GM23338 (cell line): Measurements from ENCODE around the gene RPS6KA5. TPM values are rescaled to one million over a fixed set of nuclear protein-coding genes. Genes with fewer than 3 reads are reported as not detected.

Experiments used
- ATAC-seq: fragments of 200-7000 bp; cut with Tn5 transposase; 3 replicates; pipeline ENCODE4 v1.9.1; 2020
- DNase-seq: peaks from one replicate; pipeline ENCODE4 v3.0.0-alpha.2; 2015; ENCODE audit warnings: low spot score
- H2AFZ ChIP-seq: fragments of 200-600 bp; sonication (generic); 2 replicates; pipeline ENCODE4 v1.8.0; 2016; ENCODE audit warnings: antibody characterized with exemption, mild to moderate bottlenecking, moderate library complexity
- H3F3A ChIP-seq: fragments of 200-600 bp; sonication (generic); replicated peaks from 2 replicates; pipeline ENCODE4 v1.8.0; 2017; ENCODE audit warnings: antibody characterized with exemption, mixed run types, low read depth
- H3K27ac ChIP-seq: fragments of 200-600 bp; sonication (generic); 2 replicates; pipeline ENCODE4 v1.6.1; 2016; ENCODE audit warnings: low read depth
- H3K27me3 ChIP-seq: fragments of 200-600 bp; sonication (generic); 2 replicates; pipeline ENCODE4 v1.8.0; 2016; ENCODE audit warnings: mild to moderate bottlenecking, mixed run types, moderate library complexity; ENCODE audit not compliant: insufficient read depth
- H3K36me3 ChIP-seq: fragments of 200-600 bp; sonication (generic); 2 replicates; pipeline ENCODE4 v1.8.0; 2016; ENCODE audit warnings: mild to moderate bottlenecking; ENCODE audit not compliant: insufficient read depth
- H3K4me1 ChIP-seq: fragments of 200-600 bp; sonication (generic); 2 replicates; pipeline ENCODE4 v1.8.0; 2016; ENCODE audit warnings: mild to moderate bottlenecking, moderate library complexity; ENCODE audit not compliant: insufficient read depth
- H3K4me2 ChIP-seq: fragments of 200-600 bp; sonication (generic); 2 replicates; pipeline ENCODE4 v1.7.1; 2017; ENCODE audit warnings: mixed run types
- H3K4me3 ChIP-seq: fragments of 200-600 bp; sonication (generic); 2 replicates; pipeline ENCODE4 v1.6.1; 2016; ENCODE audit warnings: mixed run types
- H3K79me2 ChIP-seq: fragments of 200-600 bp; sonication (generic); replicated peaks from 2 replicates; pipeline ENCODE4 v1.8.0; 2017; ENCODE audit warnings: mild to moderate bottlenecking; ENCODE audit not compliant: insufficient read depth
- H3K9me2 ChIP-seq: fragments of 200-600 bp; sonication (generic); 2 replicates; pipeline ENCODE4 v1.8.0; 2017; ENCODE audit not compliant: insufficient read depth
- H4K20me1 ChIP-seq: fragments of 200-600 bp; sonication (generic); replicated peaks from 2 replicates; pipeline ENCODE4 v1.8.0; 2017; ENCODE audit warnings: mild to moderate bottlenecking; ENCODE audit not compliant: insufficient read depth
- H3K27ac Mint-ChIP-seq: 2 replicates; pipeline ENCODE4 v1.8.0; 2020; ENCODE audit warnings: inconsistent platforms, mild to moderate bottlenecking, moderate library complexity, mixed read lengths
- H3K27me3 Mint-ChIP-seq: 3 replicates; pipeline ENCODE4 v1.8.0; 2022; ENCODE audit warnings: low read depth, mild to moderate bottlenecking, moderate library complexity, mixed read lengths, inconsistent platforms; ENCODE audit not compliant: insufficient read depth, poor library complexity
- H3K36me3 Mint-ChIP-seq: 3 replicates; pipeline ENCODE4 v1.8.0; 2021; ENCODE audit warnings: low read depth, mild to moderate bottlenecking, inconsistent platforms, moderate library complexity, mixed read lengths
- H3K4me1 Mint-ChIP-seq: 3 replicates; pipeline ENCODE4 v1.8.0; 2020; ENCODE audit warnings: mild to moderate bottlenecking, inconsistent platforms, mixed read lengths
- H3K4me3 Mint-ChIP-seq: 3 replicates; pipeline ENCODE4 v1.8.0; 2021; ENCODE audit warnings: moderate library complexity, mild to moderate bottlenecking, inconsistent platforms, mixed read lengths
- H3K9me3 Mint-ChIP-seq: 3 replicates; pipeline ENCODE4 v1.8.0; 2020; ENCODE audit warnings: moderate library complexity, mild to moderate bottlenecking, inconsistent platforms, mixed read lengths
- CREB1 ChIP-seq: fragments of 250-450 bp; sonication (Bioruptor Pico); IDR thresholded peaks from 2 replicates; pipeline ENCODE4 v1.5.0; 2020; ENCODE audit warnings: low read depth, mild to moderate bottlenecking, moderate library complexity
- ETS1 ChIP-seq: IDR thresholded peaks from 2 replicates; pipeline ENCODE4 v1.6.1; 2016; ENCODE audit warnings: antibody characterized with exemption
- EZH2 ChIP-seq: fragments of 200-600 bp; sonication (generic); IDR thresholded peaks from one replicate; pipeline ENCODE4 v1.8.0; 2017; ENCODE audit warnings: antibody characterized with exemption, mild to moderate bottlenecking, low read depth; ENCODE audit not compliant: unreplicated experiment
- EZH2phosphoT487 ChIP-seq: fragments of 200-600 bp; sonication (generic); IDR thresholded peaks from one replicate; pipeline ENCODE4 v1.8.1; 2018; ENCODE audit warnings: antibody characterized with exemption; ENCODE audit not compliant: unreplicated experiment
- JUNB ChIP-seq: IDR thresholded peaks from one replicate; pipeline ENCODE4 v1.6.1; 2016; ENCODE audit warnings: antibody characterized with exemption; ENCODE audit not compliant: unreplicated experiment
- NANOG ChIP-seq: IDR thresholded peaks from 2 replicates; pipeline ENCODE4 v1.6.1; 2016; ENCODE audit warnings: antibody characterized with exemption, borderline replicate concordance
- POLR2AphosphoS5 ChIP-seq: IDR thresholded peaks from 2 replicates; pipeline ENCODE4 v1.6.1; 2016; ENCODE audit warnings: antibody characterized with exemption, low read depth
- REST ChIP-seq: IDR thresholded peaks from one replicate; pipeline ENCODE4 v1.6.1; 2018; ENCODE audit warnings: antibody characterized with exemption; ENCODE audit not compliant: unreplicated experiment
- STAT1 ChIP-seq: IDR thresholded peaks from one replicate; pipeline ENCODE4 v1.6.1; 2016; ENCODE audit warnings: antibody characterized with exemption; ENCODE audit not compliant: unreplicated experiment
- ZNF114 ChIP-seq: fragments of 250-450 bp; sonication (Bioruptor Pico); IDR thresholded peaks from 2 replicates; pipeline ENCODE4 v1.5.0; 2020; ENCODE audit warnings: mild to moderate bottlenecking, moderate library complexity
- ZNF331 ChIP-seq: fragments of 250-450 bp; sonication (Bioruptor Pico); IDR thresholded peaks from 2 replicates; pipeline ENCODE4 v1.5.0; 2020; ENCODE audit warnings: low read depth, mild to moderate bottlenecking, moderate library complexity
- polyA plus RNA-seq: library from polyadenylated mRNA; unstranded; fragments of >200 nt; fragmentation: Nextera tagmentation; extraction: Ambion mirVana; gene quantifications from 2 replicates; pipeline ENCODE4 v1.2.1, GENCODE V29; 2016
- total RNA-seq: library from RNA; depleted of rRNA; stranded (reverse); fragments of >200 nt; shearing (Covaris generic); gene quantifications from 2 replicates; pipeline ENCODE4 v1.2.3, GENCODE V29; 2014
- TF ChIP-seq, protein P1 (sequence below): fragments of 250-450 bp; sonication (Bioruptor Pico); IDR thresholded peaks from 2 replicates; pipeline ENCODE4 v1.5.0; 2020; ENCODE audit warnings: mild to moderate bottlenecking, moderate library complexity
- TF ChIP-seq, protein P2 (sequence below), 2 experiments: fragments of 200-600 bp in 1 of 2; sonication (generic) in 1 of 2; conservative IDR thresholded peaks; 2 replicates each; pipeline versions ENCODE4 v1.5.1 to v1.6.1; 2016 to 2017; ENCODE audit warnings: antibody characterized with exemption in 2 of 2, low read depth in 2 of 2, mild to moderate bottlenecking in 2 of 2, moderate library complexity in 1 of 2

The RPS6KA5 gene
- total and polyA plus RNA-seq, 2 experiments from 2014 or later, result 2.1 to 2.4 TPM

DNA sequence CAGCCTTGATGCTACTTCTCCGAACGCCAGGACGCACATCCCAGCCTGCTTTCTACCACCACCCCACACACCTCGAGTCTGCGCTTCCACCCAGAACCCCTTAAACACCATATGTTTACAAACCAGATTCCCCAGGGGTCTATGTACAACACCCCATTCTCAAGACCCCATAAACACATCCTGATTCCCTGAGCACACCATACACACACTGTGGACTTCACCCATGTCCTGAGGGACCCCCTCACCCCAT lies 244.9 kb downstream of the RPS6KA5 start:
- Histone ChIP-seq H3K4me2 (peak overlapping the region; percentile 90), H3F3A (no peaks in the 10 kb centered on the region), H3K4me3 (peak overlapping the region; percentile 69), H3K36me3 (no peaks in the 10 kb centered on the region), H2AFZ (peak overlapping the region; percentile 96), H3K9me2 (no peaks in the 10 kb centered on the region), H3K27ac (no peak overlapping the region), H3K79me2 (peaks cover 3% of the 10 kb centered on the region), H3K27me3 (peaks cover 14% of the 10 kb centered on the region), H3K4me1 (peaks cover 13% of the 10 kb centered on the region), H4K20me1 (no peaks in the 10 kb centered on the region; the same call in 1 of the 2 replicates)
- Mint-ChIP-seq H3K36me3 (no peaks in the 10 kb centered on the region), H3K4me1 (peaks cover 8% of the 10 kb centered on the region), H3K27me3 (peaks cover 17% of the 10 kb centered on the region), H3K27ac (no peak overlapping the region), H3K4me3 (peak overlapping the region; percentile 72), H3K9me3 (no peaks in the 10 kb centered on the region)
- ATAC-seq, result no peak; the same call in 2 of the 3 replicates
- no peak for DNase-seq
- TF ChIP-seq ZNF114 (no peak), REST (no peak), JUNB (no peak), NANOG (no peak), POLR2AphosphoS5 (no peak), EZH2phosphoT487 (no peak), STAT1 (no peak), ETS1 (no peak), EZH2 (no peak), CREB1 (CRISPR knock-in tag) (no peak), ZNF331 (no peak)
- TF ChIP-seq, protein P1, sequence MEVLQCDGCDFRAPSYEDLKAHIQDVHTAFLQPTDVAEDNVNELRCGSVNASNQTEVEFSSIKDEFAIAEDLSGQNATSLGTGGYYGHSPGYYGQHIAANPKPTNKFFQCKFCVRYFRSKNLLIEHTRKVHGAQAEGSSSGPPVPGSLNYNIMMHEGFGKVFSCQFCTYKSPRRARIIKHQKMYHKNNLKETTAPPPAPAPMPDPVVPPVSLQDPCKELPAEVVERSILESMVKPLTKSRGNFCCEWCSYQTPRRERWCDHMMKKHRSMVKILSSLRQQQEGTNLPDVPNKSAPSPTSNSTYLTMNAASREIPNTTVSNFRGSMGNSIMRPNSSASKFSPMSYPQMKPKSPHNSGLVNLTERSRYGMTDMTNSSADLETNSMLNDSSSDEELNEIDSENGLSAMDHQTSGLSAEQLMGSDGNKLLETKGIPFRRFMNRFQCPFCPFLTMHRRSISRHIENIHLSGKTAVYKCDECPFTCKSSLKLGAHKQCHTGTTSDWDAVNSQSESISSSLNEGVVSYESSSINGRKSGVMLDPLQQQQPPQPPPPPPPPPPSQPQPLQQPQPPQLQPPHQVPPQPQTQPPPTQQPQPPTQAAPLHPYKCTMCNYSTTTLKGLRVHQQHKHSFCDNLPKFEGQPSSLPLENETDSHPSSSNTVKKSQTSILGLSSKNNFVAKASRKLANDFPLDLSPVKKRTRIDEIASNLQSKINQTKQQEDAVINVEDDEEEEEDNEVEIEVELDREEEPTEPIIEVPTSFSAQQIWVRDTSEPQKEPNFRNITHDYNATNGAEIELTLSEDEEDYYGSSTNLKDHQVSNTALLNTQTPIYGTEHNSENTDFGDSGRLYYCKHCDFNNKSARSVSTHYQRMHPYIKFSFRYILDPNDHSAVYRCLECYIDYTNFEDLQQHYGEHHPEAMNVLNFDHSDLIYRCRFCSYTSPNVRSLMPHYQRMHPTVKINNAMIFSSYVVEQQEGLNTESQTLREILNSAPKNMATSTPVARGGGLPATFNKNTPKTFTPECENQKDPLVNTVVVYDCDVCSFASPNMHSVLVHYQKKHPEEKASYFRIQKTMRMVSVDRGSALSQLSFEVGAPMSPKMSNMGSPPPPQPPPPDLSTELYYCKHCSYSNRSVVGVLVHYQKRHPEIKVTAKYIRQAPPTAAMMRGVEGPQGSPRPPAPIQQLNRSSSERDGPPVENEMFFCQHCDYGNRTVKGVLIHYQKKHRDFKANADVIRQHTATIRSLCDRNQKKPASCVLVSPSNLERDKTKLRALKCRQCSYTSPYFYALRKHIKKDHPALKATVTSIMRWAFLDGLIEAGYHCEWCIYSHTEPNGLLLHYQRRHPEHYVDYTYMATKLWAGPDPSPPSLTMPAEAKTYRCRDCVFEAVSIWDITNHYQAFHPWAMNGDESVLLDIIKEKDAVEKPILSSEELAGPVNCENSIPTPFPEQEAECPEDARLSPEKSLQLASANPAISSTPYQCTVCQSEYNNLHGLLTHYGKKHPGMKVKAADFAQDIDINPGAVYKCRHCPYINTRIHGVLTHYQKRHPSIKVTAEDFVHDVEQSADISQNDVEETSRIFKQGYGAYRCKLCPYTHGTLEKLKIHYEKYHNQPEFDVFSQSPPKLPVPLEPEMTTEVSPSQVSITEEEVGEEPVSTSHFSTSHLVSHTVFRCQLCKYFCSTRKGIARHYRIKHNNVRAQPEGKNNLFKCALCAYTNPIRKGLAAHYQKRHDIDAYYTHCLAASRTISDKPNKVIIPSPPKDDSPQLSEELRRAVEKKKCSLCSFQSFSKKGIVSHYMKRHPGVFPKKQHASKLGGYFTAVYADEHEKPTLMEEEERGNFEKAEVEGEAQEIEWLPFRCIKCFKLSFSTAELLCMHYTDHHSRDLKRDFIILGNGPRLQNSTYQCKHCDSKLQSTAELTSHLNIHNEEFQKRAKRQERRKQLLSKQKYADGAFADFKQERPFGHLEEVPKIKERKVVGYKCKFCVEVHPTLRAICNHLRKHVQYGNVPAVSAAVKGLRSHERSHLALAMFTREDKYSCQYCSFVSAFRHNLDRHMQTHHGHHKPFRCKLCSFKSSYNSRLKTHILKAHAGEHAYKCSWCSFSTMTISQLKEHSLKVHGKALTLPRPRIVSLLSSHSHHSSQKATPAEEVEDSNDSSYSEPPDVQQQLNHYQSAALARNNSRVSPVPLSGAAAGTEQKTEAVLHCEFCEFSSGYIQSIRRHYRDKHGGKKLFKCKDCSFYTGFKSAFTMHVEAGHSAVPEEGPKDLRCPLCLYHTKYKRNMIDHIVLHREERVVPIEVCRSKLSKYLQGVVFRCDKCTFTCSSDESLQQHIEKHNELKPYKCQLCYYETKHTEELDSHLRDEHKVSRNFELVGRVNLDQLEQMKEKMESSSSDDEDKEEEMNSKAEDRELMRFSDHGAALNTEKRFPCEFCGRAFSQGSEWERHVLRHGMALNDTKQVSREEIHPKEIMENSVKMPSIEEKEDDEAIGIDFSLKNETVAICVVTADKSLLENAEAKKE, result no peak
- TF ChIP-seq, protein P2, sequence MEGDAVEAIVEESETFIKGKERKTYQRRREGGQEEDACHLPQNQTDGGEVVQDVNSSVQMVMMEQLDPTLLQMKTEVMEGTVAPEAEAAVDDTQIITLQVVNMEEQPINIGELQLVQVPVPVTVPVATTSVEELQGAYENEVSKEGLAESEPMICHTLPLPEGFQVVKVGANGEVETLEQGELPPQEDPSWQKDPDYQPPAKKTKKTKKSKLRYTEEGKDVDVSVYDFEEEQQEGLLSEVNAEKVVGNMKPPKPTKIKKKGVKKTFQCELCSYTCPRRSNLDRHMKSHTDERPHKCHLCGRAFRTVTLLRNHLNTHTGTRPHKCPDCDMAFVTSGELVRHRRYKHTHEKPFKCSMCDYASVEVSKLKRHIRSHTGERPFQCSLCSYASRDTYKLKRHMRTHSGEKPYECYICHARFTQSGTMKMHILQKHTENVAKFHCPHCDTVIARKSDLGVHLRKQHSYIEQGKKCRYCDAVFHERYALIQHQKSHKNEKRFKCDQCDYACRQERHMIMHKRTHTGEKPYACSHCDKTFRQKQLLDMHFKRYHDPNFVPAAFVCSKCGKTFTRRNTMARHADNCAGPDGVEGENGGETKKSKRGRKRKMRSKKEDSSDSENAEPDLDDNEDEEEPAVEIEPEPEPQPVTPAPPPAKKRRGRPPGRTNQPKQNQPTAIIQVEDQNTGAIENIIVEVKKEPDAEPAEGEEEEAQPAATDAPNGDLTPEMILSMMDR (conservative IDR thresholded peaks at IDR 0.05; ENCODE audit: low read depth in 2 of 2), result no peak
